ENCODE data around the gene ADISSP. TPM values are rescaled to one million over a fixed set of nuclear protein-coding genes. Genes with fewer than 3 reads are reported as not detected.

The ADISSP gene
- total RNA-seq, 2 experiments from 2014 or later, result 37.4 to 38.5 TPM

- peaks cover 9% of the 10 kb centered on the region for H3K36me3 Mint-ChIP-seq (ENCODE audit: low read depth)
- DNase-seq (peak; percentile 46), ATAC-seq (peak; percentile 80)
- H3K4me3 Mint-ChIP-seq, result peak overlapping the region; percentile 75
- H3K9me3 Mint-ChIP-seq (ENCODE audit: insufficient read depth), result no peaks in the 10 kb centered on the region
- peaks cover 23% of the 10 kb centered on the region for H3K27me3 Mint-ChIP-seq (ENCODE audit: low read depth)
- CTCF ChIA-PET, result interaction anchor here (0.6 to 2.8 kb wide), 7 partner anchors 9 to 101 kb away, joined by 3 to 19 read pairs (median 5); partner anchors contain the start of gene ADISSP
- H3K27ac Mint-ChIP-seq, result no peak overlapping the region
- POLR2A ChIA-PET, result interaction anchor here (0.6 to 2.2 kb wide), 4 partner anchors 8 to 18 kb away, joined by 3 to 15 read pairs (median 4); partner anchors contain the start of genes ADISSP and CENPB
- peaks cover 29% of the 10 kb centered on the region for H3K4me1 Mint-ChIP-seq (ENCODE audit: low read depth)
Observed at GRCh38 chr20:3777716-3778629, 10.4 kb upstream of the ADISSP start.

DNA sequence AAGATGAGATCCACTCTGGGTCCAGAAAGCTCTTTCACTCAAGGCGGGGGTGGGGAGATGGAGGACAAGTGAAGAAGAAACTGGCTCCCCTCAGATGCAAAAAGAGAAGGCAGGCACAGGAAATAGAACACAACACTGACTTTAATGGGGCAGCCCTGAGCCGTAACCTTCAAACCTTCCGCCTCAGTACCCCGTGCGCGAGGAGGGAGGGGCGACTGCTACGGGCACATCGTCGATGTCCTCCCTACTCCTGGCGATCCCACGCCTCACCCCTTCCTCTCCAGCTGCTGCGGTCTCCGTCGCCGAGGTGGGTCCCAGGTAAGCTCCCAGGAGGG is 9.8 kb upstream of the ADISSP start:
- Mint-ChIP-seq H3K27ac (peak overlapping the region; percentile 55), H3K4me1 (ENCODE audit: low read depth) (peaks cover 25% of the 10 kb centered on the region), H3K4me3 (peak overlapping the region; percentile 75), H3K27me3 (ENCODE audit: low read depth) (peaks cover 23% of the 10 kb centered on the region), H3K36me3 (ENCODE audit: low read depth) (peaks cover 5% of the 10 kb centered on the region), H3K9me3 (ENCODE audit: insufficient read depth) (no peaks in the 10 kb centered on the region)
- ChIA-PET POLR2A (no interaction called here), CTCF (interaction anchor here (1.0 to 2.8 kb wide), 4 partner anchors 9 to 78 kb away, joined by 3 to 19 read pairs (median 7); partner anchors contain the start of gene ADISSP)
- ATAC-seq (peak; percentile 51), DNase-seq (no peak)

GRCh38 chr20:3775457-3776108 is 8.0 kb upstream of the ADISSP start:
- Mint-ChIP-seq H3K4me1 (ENCODE audit: low read depth) (peaks cover 14% of the 10 kb centered on the region), H3K27ac (no peak overlapping the region), H3K27me3 (ENCODE audit: low read depth) (peaks cover 21% of the 10 kb centered on the region), H3K9me3 (ENCODE audit: insufficient read depth) (no peaks in the 10 kb centered on the region), H3K4me3 (no peak overlapping the region), H3K36me3 (ENCODE audit: low read depth) (peaks cover 5% of the 10 kb centered on the region)
- ATAC-seq, result no peak
- DNase-seq, result no peak
- ChIA-PET CTCF (interaction anchor here (1.2 kb wide), 2 partner anchors 10 to 45 kb away, joined by 3 to 5 read pairs; partner anchors contain the start of genes AP5S1 and CENPB), POLR2A (interaction anchor here (1.2 to 1.3 kb wide), 2 partner anchors 10 to 11 kb away, joined by 3 to 4 read pairs; partner anchors contain the start of gene CENPB)

DNA sequence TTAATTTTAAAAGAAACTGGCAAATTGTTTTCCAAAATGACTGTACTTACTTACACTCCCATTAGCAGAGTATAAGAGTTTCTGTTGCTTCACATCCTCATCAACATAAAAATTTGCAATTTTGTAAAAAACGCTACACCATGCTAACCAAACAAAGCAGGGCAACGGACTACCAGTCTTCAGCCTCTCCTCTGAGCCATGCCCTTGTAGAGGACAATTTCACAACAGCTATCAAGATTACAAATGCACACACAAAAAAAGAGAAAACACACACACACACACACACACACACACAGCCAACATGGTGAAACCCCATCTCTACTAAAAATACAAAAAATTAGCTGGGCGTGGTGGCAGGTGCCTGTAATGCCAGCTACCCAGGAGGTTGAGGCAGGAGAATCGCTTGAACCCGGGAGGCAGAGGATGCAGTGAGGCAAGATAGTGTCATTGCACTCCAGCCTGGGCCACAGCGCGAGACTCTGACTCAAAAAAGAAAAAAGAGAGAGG is 4.1 kb upstream of the ADISSP start:
- Mint-ChIP-seq H3K27me3 (ENCODE audit: low read depth) (no peaks in the 10 kb centered on the region), H3K4me1 (ENCODE audit: low read depth) (peaks cover 16% of the 10 kb centered on the region), H3K9me3 (ENCODE audit: insufficient read depth) (no peaks in the 10 kb centered on the region), H3K4me3 (no peak overlapping the region), H3K36me3 (ENCODE audit: low read depth) (no peaks in the 10 kb centered on the region), H3K27ac (no peak overlapping the region)
- ChIA-PET CTCF (no interaction called here), POLR2A (interaction anchor here (0.6 kb wide), 1 partner anchor 14 kb away, joined by 3 read pairs; no protein-coding TSS in a partner anchor)
- DNase-seq (no peak), ATAC-seq (no peak)

DNA sequence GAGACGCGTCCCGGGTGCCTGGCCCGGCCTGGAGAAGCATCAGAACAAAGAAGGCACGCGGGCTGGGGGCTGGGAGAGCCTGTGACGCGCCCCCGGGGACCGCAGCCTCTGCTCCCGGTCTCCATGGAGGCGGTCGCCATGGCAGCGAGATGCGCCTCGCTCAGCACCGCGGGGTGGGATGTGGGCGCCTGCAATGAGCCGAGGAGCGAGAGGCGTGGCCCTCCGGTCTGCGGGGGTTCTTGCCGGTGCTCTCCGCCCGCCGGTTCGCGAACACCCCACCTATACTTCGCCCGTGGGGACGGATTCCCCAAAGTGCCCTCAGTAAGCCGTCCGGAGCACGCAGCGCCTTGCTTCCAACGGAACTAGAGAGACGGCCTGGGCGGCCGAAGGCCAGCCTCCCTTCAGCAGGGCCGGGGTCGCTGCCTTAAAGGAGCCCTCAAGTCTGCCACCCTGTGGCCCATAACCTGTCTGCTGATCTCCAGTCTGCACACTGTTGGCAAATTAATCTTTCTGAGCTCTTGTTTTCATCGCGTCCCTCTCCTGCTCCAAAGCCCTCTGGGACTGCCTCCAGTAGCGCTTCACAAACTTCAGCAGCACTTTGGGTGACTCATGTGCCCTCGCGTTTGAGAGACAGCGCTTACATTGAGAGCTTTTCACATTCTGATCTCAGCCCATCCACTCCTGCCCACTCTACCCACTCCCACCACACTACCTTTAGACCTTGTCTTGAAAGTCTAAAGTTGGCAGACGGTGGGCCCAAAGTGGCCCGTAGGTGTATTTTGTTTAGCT is 983 bp upstream of the ADISSP start:
- H3K36me3 Mint-ChIP-seq (ENCODE audit: low read depth), result no peaks in the 10 kb centered on the region
- no peaks in the 10 kb centered on the region for H3K9me3 Mint-ChIP-seq (ENCODE audit: insufficient read depth)
- H3K27me3 Mint-ChIP-seq (ENCODE audit: low read depth), result no peaks in the 10 kb centered on the region
- H3K4me1 Mint-ChIP-seq (ENCODE audit: low read depth), result peaks cover 30% of the 10 kb centered on the region
- peak; percentile 52 for ATAC-seq
- ChIA-PET CTCF (interaction anchor here (0.6 to 5.8 kb wide), 26 partner anchors 8 to 145 kb away, joined by 3 to 33 read pairs (median 4); partner anchors contain the start of genes ADAM33, AP5S1, CENPB and SPEF1), POLR2A (interaction anchor here (1.0 to 2.7 kb wide), 7 partner anchors 11 to 52 kb away, joined by 3 to 15 read pairs (median 8); partner anchors contain the start of genes AP5S1, CENPB and SPEF1)
- peak overlapping the region; percentile 94 for H3K27ac Mint-ChIP-seq
- H3K4me3 Mint-ChIP-seq, result peak overlapping the region; percentile 89
- peak; percentile 88 for DNase-seq

DNA sequence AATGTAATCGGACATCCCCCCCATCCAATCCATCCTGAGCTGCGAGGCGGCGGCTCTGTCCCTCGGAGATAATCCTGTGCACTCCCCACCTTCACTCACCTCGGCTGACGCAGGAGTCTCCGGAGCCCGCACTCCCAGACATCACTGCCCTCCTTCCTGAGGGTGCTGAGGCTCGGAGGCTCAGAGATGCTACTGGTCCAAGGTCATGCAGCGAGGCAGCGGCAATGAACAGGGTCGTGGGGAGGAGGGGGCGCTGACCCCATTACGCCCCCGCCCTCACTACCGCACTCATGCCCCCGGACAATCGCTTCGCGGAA is 485 bp downstream of the ADISSP start:
- ChIA-PET CTCF (interaction anchor here (1.2 to 5.8 kb wide), 10 partner anchors 9 to 90 kb away, joined by 4 to 33 read pairs (median 16); partner anchors contain the start of genes AP5S1, CENPB and SPEF1), POLR2A (interaction anchor here (1.4 to 2.7 kb wide), 4 partner anchors 12 to 19 kb away, joined by 3 to 15 read pairs (median 12); partner anchors contain the start of genes CENPB and SPEF1)
- Mint-ChIP-seq H3K27me3 (ENCODE audit: low read depth) (no peaks in the 10 kb centered on the region), H3K9me3 (ENCODE audit: insufficient read depth) (no peaks in the 10 kb centered on the region), H3K4me3 (peak overlapping the region; percentile 89), H3K4me1 (ENCODE audit: low read depth) (peaks cover 30% of the 10 kb centered on the region), H3K36me3 (ENCODE audit: low read depth) (no peaks in the 10 kb centered on the region), H3K27ac (peak overlapping the region; percentile 14)
- DNase-seq (peak; percentile 42), ATAC-seq (peak; percentile 6)

- Mint-ChIP-seq H3K4me3 (peak overlapping the region; percentile 89), H3K4me1 (ENCODE audit: low read depth) (peaks cover 30% of the 10 kb centered on the region), H3K9me3 (ENCODE audit: insufficient read depth) (no peaks in the 10 kb centered on the region), H3K36me3 (ENCODE audit: low read depth) (no peaks in the 10 kb centered on the region), H3K27me3 (ENCODE audit: low read depth) (no peaks in the 10 kb centered on the region), H3K27ac (no peak overlapping the region)
- ATAC-seq, result no peak
- no peak for DNase-seq
- CTCF ChIA-PET, result interaction anchor here (0.7 to 5.8 kb wide), 10 partner anchors 9 to 314 kb away, joined by 3 to 33 read pairs (median 6); partner anchors contain the start of genes AP5S1, CENPB and SPEF1
- POLR2A ChIA-PET, result interaction anchor here (1.2 to 2.7 kb wide), 2 partner anchors 13 to 20 kb away, joined by 3 to 15 read pairs; partner anchors contain the start of gene CENPB
Observed at GRCh38 chr20:3766422-3767109, 987 bp downstream of the ADISSP start.

- POLR2A ChIA-PET, result interaction anchor here (1.2 kb wide), 1 partner anchor 21 kb away, joined by 3 read pairs; the partner anchor contains the start of gene CENPB
- ATAC-seq, result no peak
- Mint-ChIP-seq H3K36me3 (ENCODE audit: low read depth) (no peaks in the 10 kb centered on the region), H3K9me3 (ENCODE audit: insufficient read depth) (no peaks in the 10 kb centered on the region), H3K27me3 (ENCODE audit: low read depth) (no peaks in the 10 kb centered on the region), H3K27ac (no peak overlapping the region), H3K4me3 (peak overlapping the region; percentile 10), H3K4me1 (ENCODE audit: low read depth) (peaks cover 30% of the 10 kb centered on the region)
- CTCF ChIA-PET, result interaction anchor here (1.2 to 5.8 kb wide), 6 partner anchors 12 to 90 kb away, joined by 3 to 33 read pairs (median 4); partner anchors contain the start of gene CENPB
- DNase-seq, result no peak
Observed at GRCh38 chr20:3765171-3765882, 2.2 kb downstream of the ADISSP start.

DNA sequence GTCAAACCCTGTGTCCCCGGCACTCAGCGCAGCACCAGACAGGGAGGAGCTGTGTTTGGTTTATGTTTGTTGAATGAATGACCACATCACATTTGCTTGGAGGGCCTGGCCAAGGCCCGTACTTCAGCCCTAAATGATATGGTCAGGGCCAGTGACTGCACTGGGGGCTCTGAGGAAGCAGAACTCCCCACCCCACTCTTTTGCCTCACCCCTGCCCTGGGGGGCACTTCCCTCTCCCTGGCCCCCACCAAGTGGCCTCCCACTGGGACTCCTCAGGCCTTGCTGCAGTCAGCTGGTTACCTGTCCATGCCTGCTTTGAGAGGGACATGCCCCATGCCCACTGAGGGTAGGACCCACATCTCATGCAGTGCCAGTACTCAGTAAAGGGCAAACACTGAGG is 2.9 kb downstream of the ADISSP start:
- CTCF ChIA-PET, result interaction anchor here (1.0 to 5.8 kb wide), 3 partner anchors 12 to 88 kb away, joined by 3 to 33 read pairs (median 7); partner anchors contain the start of gene AP5S1
- H3K27ac Mint-ChIP-seq, result no peak overlapping the region
- H3K36me3 Mint-ChIP-seq (ENCODE audit: low read depth), result no peaks in the 10 kb centered on the region
- ATAC-seq, result no peak
- no peak overlapping the region for H3K4me3 Mint-ChIP-seq
- H3K4me1 Mint-ChIP-seq (ENCODE audit: low read depth), result peaks cover 30% of the 10 kb centered on the region
- no peak for DNase-seq
- H3K9me3 Mint-ChIP-seq (ENCODE audit: insufficient read depth), result no peaks in the 10 kb centered on the region
- POLR2A ChIA-PET, result no interaction called here
- no peaks in the 10 kb centered on the region for H3K27me3 Mint-ChIP-seq (ENCODE audit: low read depth)
